Large intestine (tissue), 3 donors: ENCODE results near the gene RABEP2. TPM values are rescaled to one million over a fixed set of nuclear protein-coding genes. Genes with fewer than 3 reads are reported as not detected.

ENCODE experiments used
- DNase-seq, 2 donors: peaks; one replicate each; pipeline versions ENCODE4 v3.0.0 to v3.0.0-alpha.2; 2013
- H3K27ac ChIP-seq: one replicate; pipeline ENCODE4 v1.5.1; 2013; ENCODE audit warnings: low read length
- H3K27me3 ChIP-seq: 2 replicates; pipeline ENCODE4 v1.6.1; 2013; ENCODE audit warnings: low read length; ENCODE audit not compliant: control insufficient read depth, insufficient read depth
- H3K36me3 ChIP-seq: 2 replicates; pipeline ENCODE4 v1.6.1; 2013; ENCODE audit warnings: low read length; ENCODE audit not compliant: control insufficient read depth, insufficient read depth
- H3K4me1 ChIP-seq: one replicate; pipeline ENCODE4 v1.6.1; 2013; ENCODE audit warnings: low read length; ENCODE audit not compliant: control insufficient read depth, insufficient read depth
- H3K4me3 ChIP-seq: one replicate; pipeline ENCODE4 v1.5.1; 2013; ENCODE audit warnings: low read length
- H3K9me3 ChIP-seq: one replicate; pipeline ENCODE4 v1.6.1; 2013; ENCODE audit warnings: mild to moderate bottlenecking, low read depth, low read length, moderate library complexity; ENCODE audit not compliant: control insufficient read depth
- WGBS: methylation state at CpG from one replicate; pipeline ENCODE4 v1.1.5; 2013; ENCODE audit warnings: low lambda C conversion rate; ENCODE audit not compliant: insufficient coverage; 5-methylcytosine and 5-hydroxymethylcytosine counted together
- polyA plus RNA-seq: library from polyadenylated mRNA; unstranded; fragments of 120-200 nt; gene quantifications from one replicate; pipeline ENCODE4 v1.2.1, GENCODE V29; 2013

RABEP2 gene
- polyA plus RNA-seq, 1 donor = 30.6 TPM

GRCh38 chr16:28923231-28923587, 1.8 kb downstream of the RABEP2 start:
- no CpG with 5 or more reads among the region's 3 CpGs for WGBS

GRCh38 chr16:28918698-28919097, 6.3 kb downstream of the RABEP2 start:
- Histone ChIP-seq H3K27me3 (no peaks in the 10 kb centered on the region), H3K4me1 (peaks cover 13% of the 10 kb centered on the region), H3K9me3 (no peaks in the 10 kb centered on the region), H3K27ac (no peak overlapping the region), H3K4me3 (no peak overlapping the region), H3K36me3 (peaks cover 54% of the 10 kb centered on the region)
- WGBS = no CpG with 5 or more reads among the region's 3 CpGs
- no peak for DNase-seq

More at GRCh38 chr16:28923231-28923587, 1.8 kb downstream of the RABEP2 start:
- no peaks in the 10 kb centered on the region for H3K27me3 ChIP-seq
- peaks cover 3% of the 10 kb centered on the region for H3K9me3 ChIP-seq
- H3K36me3 ChIP-seq = peaks cover 22% of the 10 kb centered on the region
- peak overlapping the region; percentile 93 for H3K4me3 ChIP-seq
- H3K4me1 ChIP-seq = peaks cover 19% of the 10 kb centered on the region
- peak overlapping the region; percentile 99 for H3K27ac ChIP-seq
- no peak for DNase-seq

- peaks cover 59% of the 10 kb centered on the region for H3K36me3 ChIP-seq
- 100% methylated on average over 1 of the region's 7 CpGs for WGBS
Observed at GRCh38 chr16:28917095-28917494, 7.9 kb downstream of the RABEP2 start.

GRCh38 chr16:28915181-28915580, 9.9 kb downstream of the RABEP2 start:
- Histone ChIP-seq H3K9me3 (no peaks in the 10 kb centered on the region), H3K4me1 (peaks cover 9% of the 10 kb centered on the region)

More at GRCh38 chr16:28917095-28917494, 7.9 kb downstream of the RABEP2 start:
- no peak for DNase-seq
- Histone ChIP-seq H3K27ac (no peak overlapping the region), H3K27me3 (no peaks in the 10 kb centered on the region), H3K4me1 (peaks cover 2% of the 10 kb centered on the region), H3K4me3 (no peak overlapping the region), H3K9me3 (no peaks in the 10 kb centered on the region)

GRCh38 chr16:28913946-28914724, 10.9 kb downstream of the RABEP2 start:
- DNase-seq = no peak
- Histone ChIP-seq H3K27me3 (no peaks in the 10 kb centered on the region), H3K4me1 (peaks cover 12% of the 10 kb centered on the region), H3K36me3 (peaks cover 55% of the 10 kb centered on the region), H3K27ac (no peak overlapping the region), H3K9me3 (no peaks in the 10 kb centered on the region), H3K4me3 (no peak overlapping the region)
- WGBS = no CpG with 5 or more reads among the region's 29 CpGs

More at GRCh38 chr16:28915181-28915580, 9.9 kb downstream of the RABEP2 start:
- Histone ChIP-seq H3K4me3 (no peak overlapping the region), H3K36me3 (peaks cover 62% of the 10 kb centered on the region), H3K27ac (no peak overlapping the region), H3K27me3 (no peaks in the 10 kb centered on the region)
- DNase-seq = no peak

- Histone ChIP-seq H3K4me3 (no peak overlapping the region), H3K27ac (no peak overlapping the region), H3K36me3 (peaks cover 52% of the 10 kb centered on the region), H3K9me3 (no peaks in the 10 kb centered on the region), H3K4me1 (peaks cover 12% of the 10 kb centered on the region), H3K27me3 (no peaks in the 10 kb centered on the region)
- 95% methylated on average over 4 of the region's 12 CpGs for WGBS
- DNase-seq = no peak
Observed at GRCh38 chr16:28912558-28912957, 12.5 kb downstream of the RABEP2 start.

- H3K36me3 ChIP-seq = peaks cover 54% of the 10 kb centered on the region
- no peak overlapping the region for H3K4me3 ChIP-seq
- no peaks in the 10 kb centered on the region for H3K27me3 ChIP-seq
- peak overlapping the region; percentile 54 for H3K27ac ChIP-seq
- DNase-seq = peak; percentile 51 to 79
- peaks cover 12% of the 10 kb centered on the region for H3K4me1 ChIP-seq
- WGBS = no CpG with 5 or more reads among the region's 19 CpGs
- H3K9me3 ChIP-seq = no peaks in the 10 kb centered on the region
Observed at GRCh38 chr16:28910086-28911031, 14.7 kb downstream of the RABEP2 start.

- Histone ChIP-seq H3K27me3 (no peaks in the 10 kb centered on the region), H3K4me1 (peaks cover 9% of the 10 kb centered on the region), H3K36me3 (peaks cover 41% of the 10 kb centered on the region), H3K4me3 (no peak overlapping the region), H3K27ac (no peak overlapping the region), H3K9me3 (no peaks in the 10 kb centered on the region)
- no peak for DNase-seq
- WGBS = no CpG with 5 or more reads among the region's 24 CpGs
Observed at GRCh38 chr16:28905800-28906372, 19.2 kb downstream of the RABEP2 start.

- DNase-seq = no peak
- Histone ChIP-seq H3K4me1 (peaks cover 3% of the 10 kb centered on the region), H3K27ac (no peak overlapping the region), H3K4me3 (no peak overlapping the region), H3K9me3 (no peaks in the 10 kb centered on the region), H3K36me3 (peaks cover 39% of the 10 kb centered on the region), H3K27me3 (no peaks in the 10 kb centered on the region)
- no CpG with 5 or more reads among the region's 9 CpGs for WGBS
Observed at GRCh38 chr16:28905229-28905754, 19.7 kb downstream of the RABEP2 start.

- H3K9me3 ChIP-seq = no peaks in the 10 kb centered on the region
- H3K4me3 ChIP-seq = no peak overlapping the region
- no CpG with 5 or more reads among the region's 16 CpGs for WGBS
- H3K27ac ChIP-seq = no peak overlapping the region
- no peaks in the 10 kb centered on the region for H3K4me1 ChIP-seq
- H3K36me3 ChIP-seq = peaks cover 39% of the 10 kb centered on the region
- DNase-seq = no peak
- no peaks in the 10 kb centered on the region for H3K27me3 ChIP-seq
Observed at GRCh38 chr16:28904828-28905227, 20.2 kb downstream of the RABEP2 start.
